Measurements from ENCODE around the gene ATP2C2.

ATP2C2 gene

DNA sequence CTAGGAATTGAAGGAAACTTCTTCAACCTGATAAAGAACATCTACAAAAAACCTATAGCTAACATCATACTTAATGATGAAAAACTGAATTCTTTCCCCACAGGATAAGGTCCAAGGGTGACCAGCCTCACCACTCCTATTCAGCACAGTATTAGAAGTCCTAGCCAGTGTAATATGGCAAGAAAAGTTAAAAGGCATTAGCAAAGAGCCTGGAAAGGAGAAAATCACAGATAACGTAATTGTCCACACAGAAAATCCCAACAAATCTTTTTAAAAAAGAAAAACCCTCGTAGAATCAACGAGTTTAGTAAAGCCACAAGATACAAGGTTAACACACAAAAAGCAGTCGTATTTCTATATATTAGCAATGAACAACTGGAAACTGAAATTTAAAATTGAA is 98.4 kb downstream of the ATP2C2 start:
- no peak for DNase-seq

DNA sequence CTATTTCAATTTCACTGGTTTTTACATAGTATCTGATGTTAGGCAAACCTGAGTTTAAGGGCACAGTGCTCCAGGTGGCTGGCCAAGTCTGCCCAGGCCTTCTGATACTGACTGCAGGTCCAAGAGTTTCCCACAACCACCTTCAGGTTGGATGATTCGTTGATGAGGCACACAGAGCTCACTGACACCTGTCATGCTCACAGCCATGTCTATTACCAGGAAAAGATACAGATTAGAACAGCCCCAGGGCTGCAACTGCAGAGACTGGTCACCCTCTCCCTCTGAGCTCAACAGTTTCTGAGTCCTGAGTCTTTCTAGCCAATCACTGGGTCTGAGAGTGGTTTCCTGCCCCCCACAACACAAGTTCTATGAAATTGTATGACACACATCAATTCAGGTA is 98.9 kb downstream of the ATP2C2 start:
- no peak for DNase-seq

GRCh38 chr16:84467709-84468108 is 99.4 kb downstream of the ATP2C2 start:
- DNase-seq, result no peak

GRCh38 chr16:84471316-84471715 is 103.0 kb downstream of the ATP2C2 start:
- no peak for DNase-seq

DNA sequence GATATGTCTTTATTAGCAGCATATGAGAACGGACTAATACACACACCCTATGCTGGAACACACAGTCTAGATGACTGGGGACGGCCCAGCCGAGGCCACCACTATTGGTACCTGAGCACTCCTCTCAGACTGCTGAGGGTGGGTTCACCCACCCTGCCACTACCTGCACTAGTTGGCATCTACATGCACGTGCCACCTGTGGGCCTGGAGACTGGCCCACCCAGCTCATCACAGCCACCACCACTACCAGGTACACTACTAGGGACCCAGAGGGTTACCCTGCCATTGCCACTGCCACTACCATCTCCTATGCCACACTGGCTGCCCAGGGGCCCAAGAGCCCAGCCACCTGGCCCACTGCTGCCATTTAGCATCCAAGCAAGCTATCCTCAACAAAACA is 103.6 kb downstream of the ATP2C2 start:
- no peak for DNase-seq

- no peak for DNase-seq
Observed at GRCh38 chr16:84475643-84476240, 107.4 kb downstream of the ATP2C2 start.

- no peak for DNase-seq
Observed at GRCh38 chr16:84476401-84476800, 108.1 kb downstream of the ATP2C2 start.

DNA sequence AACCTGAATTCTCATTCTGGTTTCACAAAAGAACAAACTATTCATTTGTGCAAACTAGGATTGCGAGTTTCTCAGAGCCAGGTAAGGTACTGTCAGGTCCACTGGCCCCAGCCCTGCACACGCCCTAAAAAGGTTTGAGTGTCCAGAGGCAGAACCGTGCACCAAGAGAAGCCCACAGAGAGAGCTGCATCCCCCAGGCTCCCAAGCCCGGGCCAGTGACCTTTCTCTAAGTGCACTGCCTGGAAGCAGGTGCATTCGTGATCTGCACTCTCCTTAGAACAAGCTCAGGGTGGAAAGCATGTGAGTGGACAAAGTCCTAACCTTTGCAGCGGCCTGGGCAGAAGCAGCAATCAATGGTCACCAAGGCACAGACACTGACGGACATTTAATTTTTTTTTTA is 109.3 kb downstream of the ATP2C2 start:
- no peak for DNase-seq

- DNase-seq, result peak in 2 of 56 donors; percentile 9 to 27
Observed at GRCh38 chr16:84478172-84478947, 110.0 kb downstream of the ATP2C2 start.

- DNase-seq, result no peak
Observed at GRCh38 chr16:84479716-84480450, 111.5 kb downstream of the ATP2C2 start.

- DNase-seq, result peak in 12 of 56 donors; percentile 7 to 50 (median 22)
Observed at GRCh38 chr16:84481051-84481735, 112.9 kb downstream of the ATP2C2 start.

DNA sequence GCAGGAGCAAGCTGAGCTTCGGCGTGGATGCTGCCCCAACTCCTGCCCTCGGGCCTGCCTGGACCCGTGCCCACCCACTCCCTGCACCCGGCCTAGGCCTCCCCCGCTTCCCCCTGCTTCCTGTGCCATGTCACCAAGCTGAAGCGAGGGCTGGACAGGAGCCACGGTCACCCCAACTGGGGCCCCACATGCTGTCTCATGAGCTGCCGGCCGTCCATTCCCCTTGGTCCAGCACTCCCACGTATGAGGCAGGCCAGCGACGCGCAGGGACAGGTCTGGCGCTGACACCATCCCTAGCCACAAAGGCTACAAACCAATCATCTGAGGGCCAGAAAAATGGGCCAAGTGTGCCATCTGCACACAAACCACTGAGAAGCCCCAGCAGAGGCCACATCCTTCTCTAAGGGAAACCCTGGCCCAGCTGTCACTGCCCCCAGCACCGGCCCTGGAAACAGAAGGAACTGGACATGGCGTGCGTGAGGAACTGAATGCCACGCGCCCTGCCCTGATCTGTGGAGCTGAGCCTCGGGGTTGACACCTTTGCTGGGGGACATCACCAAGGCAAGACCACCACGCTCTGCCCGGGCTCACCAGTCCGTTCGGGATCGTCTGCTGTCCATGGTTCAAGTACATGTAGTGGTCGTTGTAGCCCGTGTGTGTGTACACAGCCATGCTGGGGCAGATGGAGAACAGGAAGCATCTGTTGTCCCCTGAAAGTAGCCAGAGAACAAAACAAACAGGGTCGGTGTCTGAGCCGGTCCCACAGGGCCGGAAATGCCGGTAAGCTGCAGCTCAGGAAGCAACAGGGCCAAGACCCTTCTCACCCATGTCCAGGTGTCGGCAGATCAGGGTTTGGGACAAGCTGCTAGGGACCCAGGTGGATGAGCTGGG is 113.9 kb downstream of the ATP2C2 start:
- DNase-seq, result peak in 19 of 56 donors; percentile 9 to 62 (median 23)

GRCh38 chr16:84482951-84483881 is 114.9 kb downstream of the ATP2C2 start:
- DNase-seq, result no peak

DNA sequence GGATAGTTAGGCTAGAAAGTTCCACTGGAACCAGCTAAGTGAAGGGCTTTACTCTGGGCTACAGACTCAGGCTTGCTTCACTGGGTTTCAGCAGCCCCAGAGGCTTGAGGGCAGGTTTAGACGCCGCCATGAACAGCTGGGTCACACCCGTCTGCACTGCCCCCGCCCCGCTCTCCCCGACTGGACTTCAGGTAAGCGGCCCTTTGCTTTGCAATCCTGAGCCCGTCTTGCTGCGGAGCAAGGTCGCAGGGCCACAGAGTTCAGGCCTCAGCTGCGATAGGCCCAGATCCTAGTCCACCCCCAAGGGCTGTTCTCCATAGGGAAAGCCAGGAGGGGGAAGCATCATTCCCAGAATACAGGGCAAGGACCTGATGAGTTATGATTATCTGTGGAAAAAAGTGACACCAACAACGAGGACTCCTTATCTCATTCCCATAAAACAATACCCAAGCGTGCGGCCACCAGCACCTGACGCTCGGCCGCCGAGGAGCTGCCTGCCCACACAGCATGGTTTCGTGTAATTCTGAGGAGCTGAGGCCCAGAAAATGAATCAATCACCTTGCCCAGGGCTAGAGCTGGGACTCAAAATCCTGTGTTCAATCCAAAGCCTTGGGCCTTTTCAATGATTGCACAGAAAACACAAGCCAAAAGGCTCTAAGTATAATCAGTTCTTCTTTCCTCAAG is 115.7 kb downstream of the ATP2C2 start:
- DNase-seq, result no peak

GRCh38 chr16:84484579-84485254 is 116.4 kb downstream of the ATP2C2 start:
- DNase-seq, result peak in 49 of 56 donors; percentile 14 to 87 (median 57)

DNA sequence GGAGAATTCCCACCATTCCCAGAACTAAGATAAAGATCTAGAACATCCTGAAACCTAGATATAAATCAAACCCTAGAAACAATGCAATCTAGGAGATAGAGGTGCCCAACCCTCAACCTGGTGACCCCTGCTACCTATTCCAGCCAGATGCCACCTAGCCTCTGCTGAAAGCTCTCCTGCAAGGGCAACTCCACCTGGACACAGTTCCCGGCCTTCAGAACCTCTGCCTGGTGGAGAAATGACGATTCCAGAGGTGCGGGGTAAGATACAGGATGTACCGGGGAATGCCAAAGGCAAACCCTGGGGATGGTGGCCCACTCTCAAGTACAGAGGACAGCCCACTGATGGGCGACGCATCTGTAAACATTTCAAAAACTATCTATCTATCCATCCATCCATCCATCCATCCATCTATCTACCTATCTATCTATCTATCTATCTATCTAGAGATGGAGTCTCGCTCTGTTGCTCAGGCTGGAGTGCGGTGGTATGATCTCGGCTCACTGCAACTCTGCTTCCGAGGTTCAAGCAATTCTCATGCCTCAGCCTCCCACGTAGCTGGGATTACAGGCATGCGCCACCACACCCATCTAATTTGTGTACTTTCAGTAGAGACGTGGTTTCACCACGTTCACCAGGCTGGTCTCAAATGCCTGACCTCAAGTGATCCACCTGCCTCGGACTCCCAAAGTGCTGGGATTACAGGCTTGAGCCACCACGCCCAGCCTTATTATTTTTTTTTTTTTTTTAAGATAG is 117.1 kb downstream of the ATP2C2 start:
- DNase-seq, result no peak

- DNase-seq, result no peak
Observed at GRCh38 chr16:84486126-84486525, 117.8 kb downstream of the ATP2C2 start.
